Epithelial cell of proximal tubule (primary cell): ENCODE data around the gene TNFRSF19. TPM values are rescaled to one million over a fixed set of nuclear protein-coding genes. Genes with fewer than 3 reads are reported as not detected.
"Not testable (repeated sequence)": the region's sequence is repeated elsewhere in the genome, so short reads cannot be mapped to it uniquely, and the experiment has no call there.

Source experiments
- DNase-seq: peaks from one replicate; pipeline ENCODE4 v3.0.0-alpha.2; 2011; ENCODE audit warnings: low read depth
- H3K4me3 ChIP-seq: 2 replicates; pipeline ENCODE4 v1.5.1; 2011; ENCODE audit warnings: low read depth, mild to moderate bottlenecking, low read length
- total RNA-seq: library from RNA; depleted of rRNA; stranded (reverse); fragments of >200 nt; gene quantifications from 2 replicates; pipeline ENCODE4 v1.2.3, GENCODE V29; 2015
- TF ChIP-seq, protein P1 (sequence below): conservative IDR thresholded peaks from 2 replicates; pipeline ENCODE4 v1.5.1; 2012; ENCODE audit warnings: low read depth, mild to moderate bottlenecking, low read length

Gene TNFRSF19
- total RNA-seq, 1 donor from 2014 or later = 8.4 TPM

GRCh38 chr13:23673354-23673753 is 103.1 kb downstream of the TNFRSF19 start:
- no peak for DNase-seq
- TF ChIP-seq, protein P1, sequence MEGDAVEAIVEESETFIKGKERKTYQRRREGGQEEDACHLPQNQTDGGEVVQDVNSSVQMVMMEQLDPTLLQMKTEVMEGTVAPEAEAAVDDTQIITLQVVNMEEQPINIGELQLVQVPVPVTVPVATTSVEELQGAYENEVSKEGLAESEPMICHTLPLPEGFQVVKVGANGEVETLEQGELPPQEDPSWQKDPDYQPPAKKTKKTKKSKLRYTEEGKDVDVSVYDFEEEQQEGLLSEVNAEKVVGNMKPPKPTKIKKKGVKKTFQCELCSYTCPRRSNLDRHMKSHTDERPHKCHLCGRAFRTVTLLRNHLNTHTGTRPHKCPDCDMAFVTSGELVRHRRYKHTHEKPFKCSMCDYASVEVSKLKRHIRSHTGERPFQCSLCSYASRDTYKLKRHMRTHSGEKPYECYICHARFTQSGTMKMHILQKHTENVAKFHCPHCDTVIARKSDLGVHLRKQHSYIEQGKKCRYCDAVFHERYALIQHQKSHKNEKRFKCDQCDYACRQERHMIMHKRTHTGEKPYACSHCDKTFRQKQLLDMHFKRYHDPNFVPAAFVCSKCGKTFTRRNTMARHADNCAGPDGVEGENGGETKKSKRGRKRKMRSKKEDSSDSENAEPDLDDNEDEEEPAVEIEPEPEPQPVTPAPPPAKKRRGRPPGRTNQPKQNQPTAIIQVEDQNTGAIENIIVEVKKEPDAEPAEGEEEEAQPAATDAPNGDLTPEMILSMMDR = no peak
- no peak overlapping the region for H3K4me3 ChIP-seq

GRCh38 chr13:23673867-23674605 is 103.8 kb downstream of the TNFRSF19 start:
- TF ChIP-seq, protein P1 = no peak
- no peak for DNase-seq

DNA sequence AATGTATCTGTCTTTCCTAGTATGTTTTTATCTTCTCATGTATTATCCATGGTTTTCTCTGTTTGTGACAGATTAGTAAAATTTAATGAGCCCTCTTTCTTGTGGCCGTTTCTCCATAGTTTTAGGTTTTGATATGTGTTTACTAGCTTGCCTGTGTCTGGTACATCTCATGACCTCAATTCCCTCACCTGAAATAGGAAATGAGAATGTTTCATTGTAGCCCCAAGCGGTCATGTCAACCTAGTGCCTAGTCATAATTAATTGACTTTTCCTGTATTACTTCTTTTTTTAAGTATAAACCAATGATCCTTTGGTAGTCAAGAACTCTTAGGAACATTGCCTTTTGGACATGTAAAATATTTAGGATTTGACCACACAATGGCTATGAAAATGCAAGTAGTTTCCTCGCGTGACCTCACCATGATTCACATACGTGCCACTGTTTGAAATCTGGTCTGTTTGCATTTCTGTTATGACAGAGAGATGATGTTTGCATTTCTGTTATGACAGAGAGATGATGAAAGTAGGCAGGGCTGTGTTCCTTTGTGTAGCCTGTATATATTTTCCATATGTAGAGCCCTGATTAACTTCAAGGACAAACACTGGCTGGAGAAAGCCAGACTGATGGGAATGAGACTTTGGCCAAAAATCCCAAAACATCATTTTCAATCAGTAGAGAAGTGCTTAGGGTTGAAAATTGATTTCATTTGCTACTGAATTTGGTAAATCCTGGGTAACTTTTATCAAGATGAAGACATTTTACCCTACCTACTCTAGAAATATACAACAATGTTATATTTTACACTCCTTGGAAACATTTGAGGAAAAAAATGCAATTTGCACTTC is 104.8 kb downstream of the TNFRSF19 start:
- H3K4me3 ChIP-seq = no peak overlapping the region
- no peak for DNase-seq
- TF ChIP-seq, protein P1 = no peak

More at GRCh38 chr13:23673867-23674605, 103.8 kb downstream of the TNFRSF19 start:
- H3K4me3 ChIP-seq = no peak overlapping the region

GRCh38 chr13:23677679-23678288 is 107.6 kb downstream of the TNFRSF19 start:
- not testable (repeated sequence) for H3K4me3 ChIP-seq, DNase-seq

GRCh38 chr13:23678795-23679194 is 108.6 kb downstream of the TNFRSF19 start:
- DNase-seq = peak; percentile 82
- H3K4me3 ChIP-seq = peak overlapping the region; percentile 1
- TF ChIP-seq, protein P1 = no peak

DNA sequence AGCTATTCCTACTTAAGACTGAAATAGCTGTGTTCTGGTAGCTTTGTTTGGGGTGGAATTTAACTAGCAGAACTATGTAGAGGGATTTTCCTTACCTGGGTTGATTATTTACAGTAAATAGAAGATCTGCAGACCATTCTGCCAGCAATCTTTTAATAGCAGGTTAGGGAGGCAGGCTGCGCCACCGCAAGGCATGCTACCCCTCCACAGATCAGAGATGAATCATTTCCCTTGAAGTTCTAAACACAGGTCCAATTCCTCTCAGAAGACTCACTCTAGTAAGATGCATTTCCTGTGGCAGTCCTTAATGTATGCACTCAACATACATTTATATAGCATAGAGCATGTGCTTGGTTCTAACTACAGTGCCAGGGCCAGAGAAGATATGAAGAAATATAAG is 109.0 kb downstream of the TNFRSF19 start:
- H3K4me3 ChIP-seq = no peak overlapping the region
- DNase-seq = peak; percentile 96
- TF ChIP-seq, protein P1 = peak; percentile 11
